ENCODE measurements around the gene CHD2. TPM values are rescaled to one million over a fixed set of nuclear protein-coding genes. Genes with fewer than 3 reads are reported as not detected.

The CHD2 gene
- total RNA-seq, 1 experiment from 2014 or later: 63.3 TPM

GRCh38 chr15:92936138-92936537, 36.0 kb downstream of the CHD2 start:
- no peaks in the 10 kb centered on the region for H3K79me2 ChIP-seq (ENCODE audit: insufficient read depth, low read length)
- no CpG with 5 or more reads among the region's 2 CpGs for WGBS (ENCODE audit: extremely low coverage, insufficient read length, low lambda C conversion rate)
- no peak overlapping the region for H3T11ph ChIP-seq (ENCODE audit: low read length)
- H3K4ac ChIP-seq (ENCODE audit: low read depth, low read length): no peak overlapping the region
- H4K8ac ChIP-seq (replicated peaks; ENCODE audit: insufficient read length, low read depth, low read length): no peak overlapping the region
- no peak overlapping the region for H3K9ac ChIP-seq (ENCODE audit: extremely low read depth, insufficient read length, low read length)
- no peak for DNase-seq
- Mint-ChIP-seq H3K27me3 (ENCODE audit: low read depth) (no peaks in the 10 kb centered on the region), H3K4me1 (no peaks in the 10 kb centered on the region), H3K27ac (peak overlapping the region in 1 of 3 experiments; percentile 88; a peak in 2 of 7 replicates), H3K36me3 (ENCODE audit: insufficient read depth in 1 of 3, low read depth in 3 of 3) (peaks cover 51 to 87% (median 80%) of the 10 kb centered on the region in 3 experiments; a peak in 6 of 7 replicates), H3K9me3 (no peaks in the 10 kb centered on the region), H3K4me3 (no peak overlapping the region)
- H4K20me1 ChIP-seq (ENCODE audit: control insufficient read depth, insufficient read depth, insufficient read length): no peaks in the 10 kb centered on the region
- H3K14ac ChIP-seq (ENCODE audit: insufficient read depth, low read length): no peak overlapping the region
- no peak overlapping the region for H3K27ac ChIP-seq (ENCODE audit: insufficient read length, low read depth, low read length)
- H2BK15ac ChIP-seq (ENCODE audit: low read depth, low read length): no peak overlapping the region
- H3K18ac ChIP-seq (ENCODE audit: insufficient read length, low read depth, low read length): no peak overlapping the region
- no peak overlapping the region for H2BK12ac ChIP-seq (ENCODE audit: insufficient read length, low read depth, low read length)
- H3K23ac ChIP-seq (ENCODE audit: insufficient read length, low read depth, low read length): no peak overlapping the region
- no peak overlapping the region for H2BK20ac ChIP-seq (ENCODE audit: low read depth, low read length, poor library complexity, severe bottlenecking)
- H2BK120ac ChIP-seq (ENCODE audit: low read depth, low read length, poor library complexity, severe bottlenecking): no peak overlapping the region
- H2BK5ac ChIP-seq (ENCODE audit: insufficient read length, low read length): no peak overlapping the region
- no peak overlapping the region for H2AK5ac ChIP-seq (ENCODE audit: insufficient read length, low read length)
- no peak overlapping the region for H3K56ac ChIP-seq (ENCODE audit: insufficient read length, low read depth, low read length)
- H3K9me3 ChIP-seq (ENCODE audit: control insufficient read depth, low read depth, low read length): no peaks in the 10 kb centered on the region
- peaks cover 5% of the 10 kb centered on the region for H3K79me1 ChIP-seq (ENCODE audit: insufficient read depth, low read depth, low read length, poor library complexity, severe bottlenecking)
- H4K91ac ChIP-seq (ENCODE audit: insufficient read length, low read depth, low read length): no peak overlapping the region
- no peaks in the 10 kb centered on the region for H3K4me1 ChIP-seq (ENCODE audit: insufficient read depth, low read length)
- no peak overlapping the region for H4K5ac ChIP-seq (ENCODE audit: insufficient read length, low read depth, low read length)
- no peak for TF ChIP-seq CTCF (conservative IDR thresholded peaks at IDR 0.05)
- no peaks in the 10 kb centered on the region for H3K23me2 ChIP-seq (ENCODE audit: insufficient read length, low read depth, low read length, poor library complexity, severe bottlenecking)
- no peak overlapping the region for H2AFZ ChIP-seq (ENCODE audit: low read length)
- no peaks in the 10 kb centered on the region; the same call in 1 of the 2 replicates for H3K27me3 ChIP-seq (ENCODE audit: insufficient read depth, low read length)
- H3K4me2 ChIP-seq (ENCODE audit: insufficient read depth, insufficient read length, low read length): no peak overlapping the region

Data from H9 (cell line).